Gastrocnemius medialis (tissue), 4 donors: ENCODE data around the gene CPEB1.

ENCODE experiments used
- CTCF ChIP-seq, 5 experiments: fragments of 450-650 bp in 3 of 5; fragments of 200-600 bp in 2 of 5; sonication (generic) in 2 of 5; IDR thresholded peaks in 4 of 5; conservative IDR thresholded peaks in 1 of 5; 1 replicate in 4 of 5; 2 replicates in 1 of 5; pipeline ENCODE4 v1.5.1; 2016 to 2019; ENCODE audit warnings: antibody characterized with exemption in 5 of 5, mild to moderate bottlenecking in 3 of 5, moderate library complexity in 3 of 5
- POLR2A ChIP-seq, 2 donors: fragments of 450-650 bp; IDR thresholded peaks; one replicate each; pipeline ENCODE4 v1.6.1; 2017; ENCODE audit warnings: antibody characterized with exemption in 2 of 2, mild to moderate bottlenecking in 2 of 2, moderate library complexity in 2 of 2

GRCh38 chr15:82571722-82572222 lies 75.4 kb downstream of the CPEB1 start:
- TF ChIP-seq CTCF (IDR thresholded peaks at IDR 0.05 in 4 of 5, conservative IDR thresholded peaks at IDR 0.05 in 1 of 5) = no peak
- peak in 1 of 2 donors; percentile 25 for TF ChIP-seq POLR2A (IDR thresholded peaks at IDR 0.05)
